MCF 10A (cell line): ENCODE measurements around the gene PKIB. TPM values are rescaled to one million over a fixed set of nuclear protein-coding genes. Genes with fewer than 3 reads are reported as not detected.

Source experiments
- BruUV-seq: library from RNA; stranded (reverse); fragments of 400-500 nt; replicated peaks from 2 replicates; lab custom pipeline; 2021; lab: Mats Ljungman, UMichigan
- CTCF ChIA-PET: fragments of 300-600 bp; sonication (Branson Sonifier 250); formaldehyde crosslinking; extraction: SDS; loops from one replicate; lab custom pipeline; 2021; ENCODE audit warnings: antibody characterized with exemption, inconsistent platforms; lab: Yijun Ruan, JAX
- POLR2A ChIA-PET: fragments of 300-600, 350-650 bp; sonication (Branson Sonifier 250); formaldehyde crosslinking; extraction: SDS; loops from one replicate; lab custom pipeline; 2020; ENCODE audit warnings: antibody characterized with exemption, inconsistent platforms; lab: Yijun Ruan, JAX
- DNase-seq: peaks from one replicate; pipeline ENCODE4 v3.0.0-alpha.2; 2018; ENCODE audit not compliant: unreplicated experiment
- H3K27ac Mint-ChIP-seq: one replicate; pipeline ENCODE4 v1.8.0; 2022; ENCODE audit warnings: mild to moderate bottlenecking, low read depth, mixed read lengths; ENCODE audit not compliant: unreplicated experiment
- H3K27me3 Mint-ChIP-seq: one replicate; pipeline ENCODE4 v1.8.0; 2022; ENCODE audit warnings: mixed read lengths; ENCODE audit not compliant: insufficient read depth, unreplicated experiment
- H3K36me3 Mint-ChIP-seq: one replicate; pipeline ENCODE4 v1.8.0; 2022; ENCODE audit warnings: mild to moderate bottlenecking, moderate library complexity, mixed read lengths; ENCODE audit not compliant: insufficient read depth, unreplicated experiment
- H3K4me1 Mint-ChIP-seq: one replicate; pipeline ENCODE4 v1.8.0; 2022; ENCODE audit warnings: mixed read lengths; ENCODE audit not compliant: insufficient read depth, unreplicated experiment
- H3K4me3 Mint-ChIP-seq: one replicate; pipeline ENCODE4 v1.8.0; 2022; ENCODE audit warnings: mild to moderate bottlenecking, moderate library complexity, mixed read lengths; ENCODE audit not compliant: unreplicated experiment
- H3K9me3 Mint-ChIP-seq: one replicate; pipeline ENCODE4 v1.8.0; 2022; ENCODE audit warnings: mixed read lengths; ENCODE audit not compliant: unreplicated experiment
- CTCF ChIP-seq: fragments of 200-600 bp; IDR thresholded peaks from one replicate; pipeline ENCODE4 v1.8.0; 2022; ENCODE audit warnings: antibody characterized with exemption, mild to moderate bottlenecking; ENCODE audit not compliant: unreplicated experiment
- intact Hi-C: fragments of 100-400 bp; cut with micrococcal nuclease; formaldehyde crosslinking; loops from 2 replicates; pipeline ENCODE4 v1.14.1; 2022
- total RNA-seq: library from RNA; stranded (reverse); gene quantifications from 2 replicates; pipeline ENCODE4 v1.2.3, GENCODE V29; 2022

PKIB gene
- total RNA-seq, 1 experiment from 2014 or later: 6.0 TPM

- Mint-ChIP-seq H3K27ac (no peak overlapping the region), H3K9me3 (no peaks in the 10 kb centered on the region), H3K4me1 (no peaks in the 10 kb centered on the region), H3K36me3 (no peaks in the 10 kb centered on the region), H3K27me3 (no peaks in the 10 kb centered on the region), H3K4me3 (no peak overlapping the region)
- POLR2A ChIA-PET: interaction anchor here (0.7 kb wide), 1 partner anchor 116 kb away, joined by 3 read pairs; no protein-coding TSS in a partner anchor
- no TSS peak for BruUV-seq
- CTCF ChIA-PET: interaction anchor here (0.6 to 9.3 kb wide), 29 partner anchors 9 to 291 kb away, joined by 3 to 238 read pairs (median 5); partner anchors contain the start of genes PKIB and SMPDL3A
- intact Hi-C loops: loop anchor here (5.0 kb wide), 1 partner anchor 250 kb away; no protein-coding TSS in a partner anchor
- no peak for DNase-seq
- no peak for TF ChIP-seq CTCF
Measured at GRCh38 chr6:122727244-122727643, 117.0 kb downstream of the PKIB start.

- ChIA-PET CTCF (interaction anchor here (0.6 to 9.3 kb wide), 34 partner anchors 11 to 928 kb away, joined by 3 to 238 read pairs (median 5); partner anchors contain the start of gene PKIB), POLR2A (interaction anchor here (1.0 to 8.7 kb wide), 3 partner anchors 59 to 109 kb away, joined by 3 to 55 read pairs (median 14); partner anchors contain the start of gene SMPDL3A)
- no peak for TF ChIP-seq CTCF
- BruUV-seq: no TSS peak
- Mint-ChIP-seq H3K4me3 (no peak overlapping the region), H3K27ac (no peak overlapping the region), H3K4me1 (peaks cover 6% of the 10 kb centered on the region), H3K27me3 (no peaks in the 10 kb centered on the region), H3K36me3 (no peaks in the 10 kb centered on the region), H3K9me3 (no peaks in the 10 kb centered on the region)
- no peak for DNase-seq
- intact Hi-C loops: loop anchor here (2.0 kb wide), 4 partner anchors 58 to 650 kb away; partner anchors contain the start of gene SMPDL3A
Measured at GRCh38 chr6:122730334-122730733, 120.1 kb downstream of the PKIB start.

- peak; percentile 67 for TF ChIP-seq CTCF
Measured at GRCh38 chr6:122730775-122731386, 120.7 kb downstream of the PKIB start.

GRCh38 chr6:122733259-122733658 is 123.1 kb downstream of the PKIB start:
- POLR2A ChIA-PET: interaction anchor here (0.9 to 8.7 kb wide), 4 partner anchors 56 to 106 kb away, joined by 3 to 55 read pairs (median 8); partner anchors contain the start of gene SMPDL3A
- H3K36me3 Mint-ChIP-seq: no peaks in the 10 kb centered on the region
- H3K27me3 Mint-ChIP-seq: no peaks in the 10 kb centered on the region
- H3K27ac Mint-ChIP-seq: no peak overlapping the region
- TF ChIP-seq CTCF: no peak
- H3K4me3 Mint-ChIP-seq: no peak overlapping the region
- CTCF ChIA-PET: interaction anchor here (0.6 to 9.3 kb wide), 10 partner anchors 8 to 258 kb away, joined by 3 to 238 read pairs (median 4); no protein-coding TSS in a partner anchor
- intact Hi-C loops: no loop called here
- DNase-seq: no peak
- H3K9me3 Mint-ChIP-seq: no peaks in the 10 kb centered on the region
- no TSS peak for BruUV-seq
- peaks cover 16% of the 10 kb centered on the region for H3K4me1 Mint-ChIP-seq

More at GRCh38 chr6:122730775-122731386, 120.7 kb downstream of the PKIB start:
- no peaks in the 10 kb centered on the region for H3K36me3 Mint-ChIP-seq
- ChIA-PET CTCF (interaction anchor here (0.6 to 9.3 kb wide), 48 partner anchors 8 to 1400 kb away, joined by 3 to 238 read pairs (median 4); partner anchors contain the start of genes PKIB and SMPDL3A), POLR2A (interaction anchor here (1.2 to 8.7 kb wide), 3 partner anchors 58 to 108 kb away, joined by 3 to 55 read pairs (median 14); partner anchors contain the start of gene SMPDL3A)
- peaks cover 11% of the 10 kb centered on the region for H3K4me1 Mint-ChIP-seq
- no peaks in the 10 kb centered on the region for H3K9me3 Mint-ChIP-seq
- peak; percentile 63 for DNase-seq
- H3K27ac Mint-ChIP-seq: no peak overlapping the region
- intact Hi-C loops: loop anchor here (1.0 to 2.0 kb wide), 5 partner anchors 58 to 650 kb away; partner anchors contain the start of gene SMPDL3A
- H3K4me3 Mint-ChIP-seq: no peak overlapping the region
- H3K27me3 Mint-ChIP-seq: no peaks in the 10 kb centered on the region
- no TSS peak for BruUV-seq
